ENCODE data around the gene PIP4P1. TPM values are rescaled to one million over a fixed set of nuclear protein-coding genes. Genes with fewer than 3 reads are reported as not detected.

The PIP4P1 gene
- total and polyA plus RNA-seq, 2 of the 13 experiments (the other 11 are each of a cell fraction or from before 2014, with no cell fraction given), result 33.4 to 47.0 TPM

DNA sequence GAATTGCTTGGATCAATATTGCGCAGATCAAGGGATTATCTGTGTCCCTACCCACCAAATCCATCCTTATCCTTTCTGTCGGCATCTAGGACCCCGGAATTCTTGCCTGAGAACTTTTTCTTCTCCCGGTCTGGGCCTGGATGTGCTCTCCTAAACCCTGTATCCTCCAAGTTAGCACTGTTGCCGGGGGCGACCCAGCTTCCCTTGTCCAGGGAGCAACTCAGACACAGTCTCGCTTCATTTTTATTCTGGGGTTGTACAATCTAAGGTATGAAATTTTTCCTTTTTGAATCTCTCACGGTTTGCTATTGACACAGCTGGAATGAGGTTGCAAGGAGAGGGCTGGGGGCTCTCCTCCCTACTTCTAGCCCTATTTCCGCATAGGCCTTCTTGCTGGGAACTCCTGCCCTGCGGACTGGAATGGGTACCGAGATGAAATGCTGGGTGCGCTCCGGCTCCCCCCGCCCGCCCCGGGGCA lies 7.6 kb upstream of the PIP4P1 start:
- peak overlapping the region; percentile 54 to 93 (median 74) for H3K4me3 ChIP-seq (replicated peaks in 1 of 3; ENCODE audit: insufficient read depth in 1 of 3, low read depth in 2 of 3, low read length in 3 of 3)
- H3K79me2 ChIP-seq (ENCODE audit: insufficient read depth, low read length), result peaks cover 17% of the 10 kb centered on the region
- peaks cover 2 to 7% of the 10 kb centered on the region in 2 experiments; a peak in 2 of 5 replicates for H3K36me3 ChIP-seq (replicated peaks in 1 of 2; ENCODE audit: control insufficient read depth in 1 of 2, insufficient read depth in 2 of 2, low read length in 2 of 2)
- peak overlapping the region; percentile 99 for H3K4me2 ChIP-seq (ENCODE audit: low read depth, low read length)
- CTCF ChIA-PET (ENCODE audit: low intra/inter-chr PET ratio, low total read pairs), result no interaction called here
- peak overlapping the region; percentile 70; the same call in 1 of the 2 replicates for H3K9ac ChIP-seq (ENCODE audit: insufficient read depth, low read depth, low read length)
- 10% methylated on average over 16 of the region's 16 CpGs for WGBS (ENCODE audit: low lambda C conversion rate)
- H4K20me1 ChIP-seq (ENCODE audit: insufficient read depth, low read length), result no peaks in the 10 kb centered on the region
- no peak overlapping the region for H2AFZ ChIP-seq (ENCODE audit: low read length)
- in situ Hi-C loops (cut with HindIII; ENCODE audit: extremely low pct_ligation_motif_present, low pct_unique_long_range_greater_than_20kb) (loop anchor here (10.0 to 25.0 kb wide), 3 partner anchors 132 to 506 kb away; partner anchors contain the start of genes CCNB1IP1 and PARP2), intact Hi-C loops (cut with micrococcal nuclease; ENCODE audit: unreplicated experiment) (loop anchor here (1.0 kb wide), 3 partner anchors 8 to 213 kb away; partner anchors contain the start of genes PIP4P1 and TEP1)
- DNase-seq (ENCODE audit: low spot score), result no peak
- ATAC-seq, result peak; percentile 7
- H3K9me3 ChIP-seq (ENCODE audit: low read length), result no peaks in the 10 kb centered on the region
- no peak overlapping the region for H3K27ac ChIP-seq (ENCODE audit: extremely low read length, insufficient read depth, low read length)
- H3K4me1 ChIP-seq (ENCODE audit: insufficient read depth, low read length), result peaks cover 53% of the 10 kb centered on the region
- H3K27me3 ChIP-seq (ENCODE audit: control insufficient read depth in 1 of 2, insufficient read depth in 2 of 2, low read length in 2 of 2), result no peaks in the 10 kb centered on the region
- no peak for FAIRE-seq
- POLR2A ChIA-PET, result interaction anchor here (1.0 to 4.1 kb wide), 4 partner anchors 8 to 55 kb away, joined by 3 to 46 read pairs (median 19); partner anchors contain the start of genes APEX1, OSGEP, PIP4P1 and TEP1
- no TSS peak for BruUV-seq (replicated peaks)
- TF ChIP-seq ZNF615 (CRISPR knock-in tag; IDR thresholded peaks at IDR 0.05; ENCODE audit: borderline replicate concordance), result 0 out of 2 replicates have a peak, but pooled peaks have one; percentile 57
- TF ChIP-seq SP2 (CRISPR knock-in tag; IDR thresholded peaks at IDR 0.05), result 0 out of 2 replicates have a peak, but pooled peaks have one; percentile 32
- TF ChIP-seq TFAP4 (IDR thresholded peaks at IDR 0.05; ENCODE audit: borderline replicate concordance, low read depth), result peak; percentile 67
- TF ChIP-seq, protein P1, sequence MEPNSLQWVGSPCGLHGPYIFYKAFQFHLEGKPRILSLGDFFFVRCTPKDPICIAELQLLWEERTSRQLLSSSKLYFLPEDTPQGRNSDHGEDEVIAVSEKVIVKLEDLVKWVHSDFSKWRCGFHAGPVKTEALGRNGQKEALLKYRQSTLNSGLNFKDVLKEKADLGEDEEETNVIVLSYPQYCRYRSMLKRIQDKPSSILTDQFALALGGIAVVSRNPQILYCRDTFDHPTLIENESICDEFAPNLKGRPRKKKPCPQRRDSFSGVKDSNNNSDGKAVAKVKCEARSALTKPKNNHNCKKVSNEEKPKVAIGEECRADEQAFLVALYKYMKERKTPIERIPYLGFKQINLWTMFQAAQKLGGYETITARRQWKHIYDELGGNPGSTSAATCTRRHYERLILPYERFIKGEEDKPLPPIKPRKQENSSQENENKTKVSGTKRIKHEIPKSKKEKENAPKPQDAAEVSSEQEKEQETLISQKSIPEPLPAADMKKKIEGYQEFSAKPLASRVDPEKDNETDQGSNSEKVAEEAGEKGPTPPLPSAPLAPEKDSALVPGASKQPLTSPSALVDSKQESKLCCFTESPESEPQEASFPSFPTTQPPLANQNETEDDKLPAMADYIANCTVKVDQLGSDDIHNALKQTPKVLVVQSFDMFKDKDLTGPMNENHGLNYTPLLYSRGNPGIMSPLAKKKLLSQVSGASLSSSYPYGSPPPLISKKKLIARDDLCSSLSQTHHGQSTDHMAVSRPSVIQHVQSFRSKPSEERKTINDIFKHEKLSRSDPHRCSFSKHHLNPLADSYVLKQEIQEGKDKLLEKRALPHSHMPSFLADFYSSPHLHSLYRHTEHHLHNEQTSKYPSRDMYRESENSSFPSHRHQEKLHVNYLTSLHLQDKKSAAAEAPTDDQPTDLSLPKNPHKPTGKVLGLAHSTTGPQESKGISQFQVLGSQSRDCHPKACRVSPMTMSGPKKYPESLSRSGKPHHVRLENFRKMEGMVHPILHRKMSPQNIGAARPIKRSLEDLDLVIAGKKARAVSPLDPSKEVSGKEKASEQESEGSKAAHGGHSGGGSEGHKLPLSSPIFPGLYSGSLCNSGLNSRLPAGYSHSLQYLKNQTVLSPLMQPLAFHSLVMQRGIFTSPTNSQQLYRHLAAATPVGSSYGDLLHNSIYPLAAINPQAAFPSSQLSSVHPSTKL (CRISPR knock-in tag; IDR thresholded peaks at IDR 0.05), result no peak
- TF ChIP-seq TBP (CRISPR knock-in tag; IDR thresholded peaks at IDR 0.05), result no peak
- peak; percentile 33; the same call in 1 of the 2 replicates for TF ChIP-seq ELF1 (CRISPR knock-in tag; IDR thresholded peaks at IDR 0.05)
- TF ChIP-seq TFDP2 (CRISPR knock-in tag; IDR thresholded peaks at IDR 0.05), result no peak
- no peak for TF ChIP-seq AHR (CRISPR knock-in tag; IDR thresholded peaks at IDR 0.05)
- TF ChIP-seq ZFP82 (CRISPR knock-in tag; IDR thresholded peaks at IDR 0.05; ENCODE audit: borderline replicate concordance), result peak; percentile 49; the same call in 1 of the 2 replicates
- TF ChIP-seq ZFP36 (IDR thresholded peaks at IDR 0.05; ENCODE audit: borderline replicate concordance, low read depth, low read length, partially characterized antibody), result no peak
- TF ChIP-seq ZNF775 (CRISPR knock-in tag; IDR thresholded peaks at IDR 0.05; ENCODE audit: borderline replicate concordance), result no peak
- 0 out of 2 replicates have a peak, but pooled peaks have one; percentile 7 for TF ChIP-seq PPARG (CRISPR knock-in tag; conservative IDR thresholded peaks at IDR 0.05)
- TF ChIP-seq CREBL2 (CRISPR knock-in tag; IDR thresholded peaks at IDR 0.05; ENCODE audit: borderline replicate concordance), result no peak
- TF ChIP-seq FOXM1 (CRISPR knock-in tag; IDR thresholded peaks at IDR 0.05), result no peak
- no peak for TF ChIP-seq SUZ12 (IDR thresholded peaks at IDR 0.05; ENCODE audit: low read depth, low read length)
- TF ChIP-seq, protein P2, sequence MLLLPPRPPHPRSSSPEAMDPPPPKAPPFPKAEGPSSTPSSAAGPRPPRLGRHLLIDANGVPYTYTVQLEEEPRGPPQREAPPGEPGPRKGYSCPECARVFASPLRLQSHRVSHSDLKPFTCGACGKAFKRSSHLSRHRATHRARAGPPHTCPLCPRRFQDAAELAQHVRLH (CRISPR knock-in tag; IDR thresholded peaks at IDR 0.05; ENCODE audit: borderline replicate concordance, low read depth), result no peak; the same call in 1 of the 2 replicates
